ENCODE results near the gene RLN3. TPM values are rescaled to one million over a fixed set of nuclear protein-coding genes. Genes with fewer than 3 reads are reported as not detected.

The RLN3 gene
- polyA plus RNA-seq, 2 donors = not detected

- Histone ChIP-seq H3K9me3 (ENCODE audit: control insufficient read depth in 2 of 2, insufficient read depth in 1 of 2, low read depth in 1 of 2, low read length in 1 of 2) (no peaks in the 10 kb centered on the region), H3K27me3 (ENCODE audit: control insufficient read depth in 1 of 2, insufficient read depth in 2 of 2, low read length in 2 of 2) (no peaks in the 10 kb centered on the region), H3K4me1 (ENCODE audit: control insufficient read depth in 2 of 2, insufficient read depth in 2 of 2, low read length in 1 of 2) (peaks cover 0 to 10% of the 10 kb centered on the region in 2 donors), H3K36me3 (ENCODE audit: control insufficient read depth in 2 of 2, insufficient read depth in 2 of 2, low read length in 1 of 2) (peaks cover 6 to 18% of the 10 kb centered on the region in 2 donors), H3K27ac (ENCODE audit: low read depth in 2 of 2, low read length in 1 of 2) (no peak overlapping the region), H3K4me3 (ENCODE audit: low read depth in 1 of 2, low read length in 2 of 2) (no peak overlapping the region)
- WGBS, 2 donors = 82 to 84% methylated on average over 21 to 22 of the region's 22 CpGs
Measured at GRCh38 chr19:13993590-13994300, 34.2 kb upstream of the RLN3 start.

GRCh38 chr19:13995017-13995728 is 32.8 kb upstream of the RLN3 start:
- Histone ChIP-seq H3K4me3 (ENCODE audit: low read depth in 1 of 2, low read length in 2 of 2) (no peak overlapping the region), H3K27ac (ENCODE audit: low read depth in 2 of 2, low read length in 1 of 2) (peak overlapping the region in 1 of 2 donors; percentile 1), H3K27me3 (ENCODE audit: control insufficient read depth in 1 of 2, insufficient read depth in 2 of 2, low read length in 2 of 2) (no peaks in the 10 kb centered on the region), H3K4me1 (ENCODE audit: control insufficient read depth in 2 of 2, insufficient read depth in 2 of 2, low read length in 1 of 2) (peaks cover 0 to 10% of the 10 kb centered on the region in 2 donors), H3K9me3 (ENCODE audit: control insufficient read depth in 2 of 2, insufficient read depth in 1 of 2, low read depth in 1 of 2, low read length in 1 of 2) (no peaks in the 10 kb centered on the region), H3K36me3 (ENCODE audit: control insufficient read depth in 2 of 2, insufficient read depth in 2 of 2, low read length in 1 of 2) (peaks cover 6 to 18% of the 10 kb centered on the region in 2 donors)
- 82% methylated on average over 13 of the region's 13 CpGs for WGBS, 2 donors

GRCh38 chr19:13995878-13996765 is 31.8 kb upstream of the RLN3 start:
- Histone ChIP-seq H3K27me3 (ENCODE audit: control insufficient read depth in 1 of 2, insufficient read depth in 2 of 2, low read length in 2 of 2) (no peaks in the 10 kb centered on the region), H3K36me3 (ENCODE audit: control insufficient read depth in 2 of 2, insufficient read depth in 2 of 2, low read length in 1 of 2) (peaks cover 6 to 18% of the 10 kb centered on the region in 2 donors), H3K27ac (ENCODE audit: low read depth in 2 of 2, low read length in 1 of 2) (peak overlapping the region in 1 of 2 donors; percentile 38), H3K4me3 (ENCODE audit: low read depth in 1 of 2, low read length in 2 of 2) (no peak overlapping the region), H3K9me3 (ENCODE audit: control insufficient read depth in 2 of 2, insufficient read depth in 1 of 2, low read depth in 1 of 2, low read length in 1 of 2) (no peaks in the 10 kb centered on the region), H3K4me1 (ENCODE audit: control insufficient read depth in 2 of 2, insufficient read depth in 2 of 2, low read length in 1 of 2) (peaks cover 0 to 12% of the 10 kb centered on the region in 2 donors)
- 87% methylated on average over 14 of the region's 14 CpGs for WGBS, 2 donors

- no peaks in the 10 kb centered on the region for H3K9me3 ChIP-seq (ENCODE audit: control insufficient read depth in 2 of 2, insufficient read depth in 1 of 2, low read depth in 1 of 2, low read length in 1 of 2)
- no peaks in the 10 kb centered on the region for H3K27me3 ChIP-seq (ENCODE audit: control insufficient read depth in 1 of 2, insufficient read depth in 2 of 2, low read length in 2 of 2)
- H3K4me3 ChIP-seq (ENCODE audit: low read depth in 1 of 2, low read length in 2 of 2) = no peak overlapping the region
- H3K4me1 ChIP-seq (ENCODE audit: control insufficient read depth in 2 of 2, insufficient read depth in 2 of 2, low read length in 1 of 2) = peaks cover 0 to 12% of the 10 kb centered on the region in 2 donors
- H3K27ac ChIP-seq (ENCODE audit: low read depth in 2 of 2, low read length in 1 of 2) = no peak overlapping the region
- peaks cover 5 to 15% of the 10 kb centered on the region in 2 donors for H3K36me3 ChIP-seq (ENCODE audit: control insufficient read depth in 2 of 2, insufficient read depth in 2 of 2, low read length in 1 of 2)
- 92% methylated on average over 22 of the region's 22 CpGs for WGBS, 2 donors
Measured at GRCh38 chr19:13996928-13997630, 30.9 kb upstream of the RLN3 start.

- H3K4me1 ChIP-seq (ENCODE audit: control insufficient read depth in 2 of 2, insufficient read depth in 2 of 2, low read length in 1 of 2) = peaks cover 0 to 12% of the 10 kb centered on the region in 2 donors
- no peaks in the 10 kb centered on the region for H3K27me3 ChIP-seq (ENCODE audit: control insufficient read depth in 1 of 2, insufficient read depth in 2 of 2, low read length in 2 of 2)
- no peaks in the 10 kb centered on the region for H3K9me3 ChIP-seq (ENCODE audit: control insufficient read depth in 2 of 2, insufficient read depth in 1 of 2, low read depth in 1 of 2, low read length in 1 of 2)
- H3K36me3 ChIP-seq (ENCODE audit: control insufficient read depth in 2 of 2, insufficient read depth in 2 of 2, low read length in 1 of 2) = peaks cover under 1 to 14% of the 10 kb centered on the region in 2 donors
- 88 to 89% methylated on average over 6 of the region's 6 CpGs for WGBS, 2 donors
- no peak overlapping the region for H3K27ac ChIP-seq (ENCODE audit: low read depth in 2 of 2, low read length in 1 of 2)
- no peak overlapping the region for H3K4me3 ChIP-seq (ENCODE audit: low read depth in 1 of 2, low read length in 2 of 2)
Measured at GRCh38 chr19:13997631-13997962, 30.4 kb upstream of the RLN3 start.

GRCh38 chr19:13998426-13998825 is 29.5 kb upstream of the RLN3 start:
- Histone ChIP-seq H3K4me3 (ENCODE audit: low read depth in 1 of 2, low read length in 2 of 2) (no peak overlapping the region), H3K27me3 (ENCODE audit: control insufficient read depth in 1 of 2, insufficient read depth in 2 of 2, low read length in 2 of 2) (no peaks in the 10 kb centered on the region), H3K9me3 (ENCODE audit: control insufficient read depth in 2 of 2, insufficient read depth in 1 of 2, low read depth in 1 of 2, low read length in 1 of 2) (no peaks in the 10 kb centered on the region), H3K27ac (ENCODE audit: low read depth in 2 of 2, low read length in 1 of 2) (peak overlapping the region; percentile 19 to 82), H3K36me3 (ENCODE audit: control insufficient read depth in 2 of 2, insufficient read depth in 2 of 2, low read length in 1 of 2) (peaks cover 0 to 10% of the 10 kb centered on the region in 2 donors), H3K4me1 (ENCODE audit: control insufficient read depth in 2 of 2, insufficient read depth in 2 of 2, low read length in 1 of 2) (peaks cover 0 to 15% of the 10 kb centered on the region in 2 donors)
- WGBS, 2 donors = 85 to 86% methylated on average over 1 of the region's 1 CpG

- H3K27me3 ChIP-seq (ENCODE audit: control insufficient read depth in 1 of 2, insufficient read depth in 2 of 2, low read length in 2 of 2) = no peaks in the 10 kb centered on the region
- H3K27ac ChIP-seq (ENCODE audit: low read depth in 2 of 2, low read length in 1 of 2) = no peak overlapping the region
- H3K36me3 ChIP-seq (ENCODE audit: control insufficient read depth in 2 of 2, insufficient read depth in 2 of 2, low read length in 1 of 2) = peaks cover 0 to 10% of the 10 kb centered on the region in 2 donors
- no peak overlapping the region for H3K4me3 ChIP-seq (ENCODE audit: low read depth in 1 of 2, low read length in 2 of 2)
- WGBS, 2 donors = 97 to 99% methylated on average over 3 of the region's 3 CpGs
- H3K4me1 ChIP-seq (ENCODE audit: control insufficient read depth in 2 of 2, insufficient read depth in 2 of 2, low read length in 1 of 2) = peaks cover 0 to 15% of the 10 kb centered on the region in 2 donors
- no peaks in the 10 kb centered on the region for H3K9me3 ChIP-seq (ENCODE audit: control insufficient read depth in 2 of 2, insufficient read depth in 1 of 2, low read depth in 1 of 2, low read length in 1 of 2)
Measured at GRCh38 chr19:13999085-13999484, 28.9 kb upstream of the RLN3 start.

GRCh38 chr19:14000691-14001375 is 27.1 kb upstream of the RLN3 start:
- 60 to 61% methylated on average over 13 of the region's 13 CpGs for WGBS, 2 donors
- Histone ChIP-seq H3K36me3 (ENCODE audit: control insufficient read depth in 2 of 2, insufficient read depth in 2 of 2, low read length in 1 of 2) (peaks cover 0 to 10% of the 10 kb centered on the region in 2 donors), H3K4me3 (ENCODE audit: low read depth in 1 of 2, low read length in 2 of 2) (no peak overlapping the region), H3K27ac (ENCODE audit: low read depth in 2 of 2, low read length in 1 of 2) (peak overlapping the region in 1 of 2 donors; percentile 47), H3K27me3 (ENCODE audit: control insufficient read depth in 1 of 2, insufficient read depth in 2 of 2, low read length in 2 of 2) (no peaks in the 10 kb centered on the region), H3K9me3 (ENCODE audit: control insufficient read depth in 2 of 2, insufficient read depth in 1 of 2, low read depth in 1 of 2, low read length in 1 of 2) (no peaks in the 10 kb centered on the region), H3K4me1 (ENCODE audit: control insufficient read depth in 2 of 2, insufficient read depth in 2 of 2, low read length in 1 of 2) (peaks cover 0 to 12% of the 10 kb centered on the region in 2 donors)
